ENCODE results near the gene LAPTM4A.

DNA sequence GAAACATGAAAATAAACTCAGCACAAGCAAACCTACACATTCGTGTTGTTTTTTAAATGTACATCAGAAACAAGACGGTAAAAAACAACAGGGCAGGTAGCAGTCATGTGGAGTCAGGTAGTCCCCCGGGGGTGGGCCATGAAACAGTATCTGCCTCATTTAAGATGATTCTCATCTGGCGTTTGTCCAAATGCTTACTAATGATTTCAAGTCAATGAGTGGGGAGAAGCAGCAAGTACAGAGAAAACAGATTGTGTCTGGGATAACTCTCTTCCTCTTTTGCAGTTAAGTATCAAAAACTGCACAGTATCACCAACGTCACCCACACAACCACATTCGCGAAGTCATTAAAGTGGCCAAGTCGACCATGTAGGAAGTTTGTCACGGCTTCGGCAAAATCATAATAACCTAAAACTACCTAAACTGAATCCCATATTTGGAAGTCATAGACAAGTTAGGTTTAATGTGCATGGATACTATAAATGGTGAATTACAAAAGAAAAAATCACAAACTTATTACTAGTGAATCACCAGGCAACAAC lies 1.3 kb downstream of the LAPTM4A start:
- TF ChIP-seq, protein P1, sequence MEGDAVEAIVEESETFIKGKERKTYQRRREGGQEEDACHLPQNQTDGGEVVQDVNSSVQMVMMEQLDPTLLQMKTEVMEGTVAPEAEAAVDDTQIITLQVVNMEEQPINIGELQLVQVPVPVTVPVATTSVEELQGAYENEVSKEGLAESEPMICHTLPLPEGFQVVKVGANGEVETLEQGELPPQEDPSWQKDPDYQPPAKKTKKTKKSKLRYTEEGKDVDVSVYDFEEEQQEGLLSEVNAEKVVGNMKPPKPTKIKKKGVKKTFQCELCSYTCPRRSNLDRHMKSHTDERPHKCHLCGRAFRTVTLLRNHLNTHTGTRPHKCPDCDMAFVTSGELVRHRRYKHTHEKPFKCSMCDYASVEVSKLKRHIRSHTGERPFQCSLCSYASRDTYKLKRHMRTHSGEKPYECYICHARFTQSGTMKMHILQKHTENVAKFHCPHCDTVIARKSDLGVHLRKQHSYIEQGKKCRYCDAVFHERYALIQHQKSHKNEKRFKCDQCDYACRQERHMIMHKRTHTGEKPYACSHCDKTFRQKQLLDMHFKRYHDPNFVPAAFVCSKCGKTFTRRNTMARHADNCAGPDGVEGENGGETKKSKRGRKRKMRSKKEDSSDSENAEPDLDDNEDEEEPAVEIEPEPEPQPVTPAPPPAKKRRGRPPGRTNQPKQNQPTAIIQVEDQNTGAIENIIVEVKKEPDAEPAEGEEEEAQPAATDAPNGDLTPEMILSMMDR (IDR thresholded peaks at IDR 0.05) = no peak
- TF ChIP-seq ZFX (IDR thresholded peaks at IDR 0.05; ENCODE audit: borderline replicate concordance) = no peak
